HG03139 (cell line): Measurements from ENCODE around the gene UVRAG.
"Not testable (repeated sequence)": the region's sequence is repeated elsewhere in the genome, so short reads cannot be mapped to it uniquely, and the experiment has no call there.

Source experiments
- ATAC-seq: cut with Tn5 transposase; IDR thresholded peaks from one replicate; pipeline ENCODE4 v1.9.1; 2021; ENCODE audit not compliant: unreplicated experiment

Gene UVRAG

DNA sequence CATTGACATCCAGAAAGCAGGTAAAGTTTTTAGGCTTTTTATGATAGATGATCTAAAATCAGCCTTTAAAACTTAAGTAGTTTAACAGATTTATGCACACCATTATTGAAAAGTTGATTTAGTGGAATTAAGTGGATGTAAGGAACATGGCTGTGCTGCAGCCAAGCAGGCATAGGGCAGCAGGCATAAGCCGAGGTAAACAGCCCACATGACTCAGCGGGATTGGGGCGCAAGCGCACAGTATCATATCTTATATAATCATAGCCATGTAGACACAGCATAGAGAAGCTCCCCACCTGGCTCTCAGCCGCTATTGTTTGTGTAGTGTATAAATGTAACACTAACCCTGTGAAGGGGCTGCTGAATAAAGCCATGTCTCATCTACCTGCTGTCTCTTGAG lies 233.8 kb downstream of the UVRAG start:
- ATAC-seq: no peak

GRCh38 chr11:76049511-76049910 lies 234.5 kb downstream of the UVRAG start:
- ATAC-seq: no peak

GRCh38 chr11:76051937-76052336 lies 236.9 kb downstream of the UVRAG start:
- ATAC-seq: no peak

- no peak for ATAC-seq
Measured at GRCh38 chr11:76054330-76054729, 239.3 kb downstream of the UVRAG start.

DNA sequence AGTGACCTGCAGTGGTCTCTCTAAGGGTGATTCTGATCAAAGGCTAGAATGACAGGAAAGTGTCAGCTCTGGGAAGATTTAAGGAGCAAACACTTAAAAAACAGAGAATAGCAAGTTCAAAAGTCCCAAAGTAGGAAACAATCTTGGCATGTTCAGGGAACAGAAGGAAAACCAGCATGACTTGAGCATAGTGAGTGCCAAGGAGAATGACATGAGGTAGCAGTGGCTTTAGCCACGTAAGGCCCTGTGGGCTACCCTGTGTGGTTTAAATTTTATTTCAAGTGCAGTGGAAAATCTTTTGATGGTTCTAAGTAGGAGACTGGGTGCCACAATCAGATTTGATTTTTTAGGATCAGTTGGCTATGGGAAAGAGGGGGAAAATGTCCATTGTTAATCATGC lies 241.9 kb downstream of the UVRAG start:
- no peak for ATAC-seq

DNA sequence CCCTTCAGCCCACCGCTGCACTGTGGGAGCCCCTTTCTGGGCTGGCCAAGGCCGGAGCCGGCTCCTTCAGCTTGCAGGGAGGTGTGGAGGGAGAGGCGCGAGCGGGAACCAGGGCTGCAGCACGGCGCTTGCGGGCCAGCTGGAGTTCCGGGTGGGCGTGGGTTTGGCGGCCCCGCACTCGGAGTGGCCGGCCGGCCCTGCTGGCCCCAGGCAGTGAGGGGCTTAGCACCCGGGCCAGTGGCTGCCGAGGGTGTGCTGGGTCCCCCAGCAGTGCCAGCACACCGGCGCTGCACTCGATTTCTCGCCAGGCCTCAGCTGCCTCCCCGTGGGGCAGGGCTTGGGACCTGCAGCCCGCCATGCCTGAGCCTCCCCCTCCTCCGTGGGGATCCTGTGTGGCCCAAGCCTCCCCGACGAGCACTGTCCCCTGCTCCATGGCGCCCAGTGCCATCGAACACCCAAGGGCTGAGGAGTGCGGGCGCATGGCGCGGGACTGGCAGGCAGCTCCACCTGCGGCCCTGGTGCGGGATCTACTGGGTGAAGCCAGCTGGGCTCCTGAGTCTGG lies 245.5 kb downstream of the UVRAG start:
- not testable (repeated sequence) for ATAC-seq

DNA sequence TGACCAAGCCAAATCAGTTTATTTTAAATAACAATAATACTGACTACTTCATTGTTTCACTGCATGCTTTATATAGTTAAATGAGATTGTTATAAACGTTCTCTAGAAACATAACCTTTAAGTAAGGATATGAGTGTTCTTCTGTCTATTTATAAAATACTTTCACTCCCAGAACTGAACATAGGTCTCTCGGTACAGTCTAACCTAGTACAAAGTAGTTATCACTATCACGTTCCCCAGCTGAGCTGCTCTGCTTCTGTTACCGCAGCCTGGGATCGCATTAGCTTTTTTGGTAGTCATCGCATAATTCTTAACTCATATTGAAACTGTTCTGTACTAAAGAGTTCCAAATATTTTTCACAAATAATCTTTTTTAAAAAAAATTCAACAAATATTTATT lies 247.7 kb downstream of the UVRAG start:
- ATAC-seq: no peak

DNA sequence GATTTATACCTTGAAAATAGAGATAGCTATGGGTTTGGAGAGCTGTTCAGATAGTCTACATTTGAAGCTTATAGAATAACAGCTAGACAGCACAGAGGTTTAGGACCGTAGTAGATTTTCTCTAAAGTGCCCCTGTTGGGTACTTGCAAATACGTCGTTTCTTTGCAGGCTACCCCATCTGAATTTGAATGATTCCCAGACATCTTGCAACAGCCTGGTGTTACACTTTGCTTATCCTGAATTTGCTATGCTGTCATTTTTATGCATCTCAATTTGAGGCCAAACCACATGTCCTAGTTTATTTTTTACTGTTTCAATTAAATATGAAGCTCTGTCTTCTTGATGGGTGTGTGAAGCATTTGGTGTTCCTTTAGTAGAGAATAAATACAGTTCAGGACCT lies 249.2 kb downstream of the UVRAG start:
- no peak for ATAC-seq

GRCh38 chr11:76067099-76067498 lies 252.1 kb downstream of the UVRAG start:
- ATAC-seq: no peak

DNA sequence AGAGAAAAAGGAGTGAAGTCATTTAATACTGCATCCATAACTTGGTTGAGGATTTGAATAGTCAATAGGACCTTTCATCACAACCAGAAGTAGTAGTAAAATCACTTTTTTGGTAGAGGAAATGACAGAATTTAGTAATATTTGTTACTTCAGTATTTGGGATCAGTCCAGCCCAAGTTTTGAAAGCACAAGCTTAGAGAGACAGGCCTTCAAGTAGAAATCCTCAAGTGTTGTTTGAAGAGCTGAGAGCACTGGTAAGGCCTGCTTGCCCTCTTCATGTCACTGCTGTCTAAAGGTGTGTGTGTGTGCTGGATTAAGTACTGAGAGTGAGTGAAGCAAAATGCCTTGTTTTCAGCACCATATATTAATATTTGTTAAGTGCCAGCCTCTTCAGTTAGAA lies 254.0 kb downstream of the UVRAG start:
- ATAC-seq: no peak

- ATAC-seq: no peak
Measured at GRCh38 chr11:76071090-76071489, 256.1 kb downstream of the UVRAG start.

GRCh38 chr11:76073724-76074123 lies 258.7 kb downstream of the UVRAG start:
- ATAC-seq: no peak

DNA sequence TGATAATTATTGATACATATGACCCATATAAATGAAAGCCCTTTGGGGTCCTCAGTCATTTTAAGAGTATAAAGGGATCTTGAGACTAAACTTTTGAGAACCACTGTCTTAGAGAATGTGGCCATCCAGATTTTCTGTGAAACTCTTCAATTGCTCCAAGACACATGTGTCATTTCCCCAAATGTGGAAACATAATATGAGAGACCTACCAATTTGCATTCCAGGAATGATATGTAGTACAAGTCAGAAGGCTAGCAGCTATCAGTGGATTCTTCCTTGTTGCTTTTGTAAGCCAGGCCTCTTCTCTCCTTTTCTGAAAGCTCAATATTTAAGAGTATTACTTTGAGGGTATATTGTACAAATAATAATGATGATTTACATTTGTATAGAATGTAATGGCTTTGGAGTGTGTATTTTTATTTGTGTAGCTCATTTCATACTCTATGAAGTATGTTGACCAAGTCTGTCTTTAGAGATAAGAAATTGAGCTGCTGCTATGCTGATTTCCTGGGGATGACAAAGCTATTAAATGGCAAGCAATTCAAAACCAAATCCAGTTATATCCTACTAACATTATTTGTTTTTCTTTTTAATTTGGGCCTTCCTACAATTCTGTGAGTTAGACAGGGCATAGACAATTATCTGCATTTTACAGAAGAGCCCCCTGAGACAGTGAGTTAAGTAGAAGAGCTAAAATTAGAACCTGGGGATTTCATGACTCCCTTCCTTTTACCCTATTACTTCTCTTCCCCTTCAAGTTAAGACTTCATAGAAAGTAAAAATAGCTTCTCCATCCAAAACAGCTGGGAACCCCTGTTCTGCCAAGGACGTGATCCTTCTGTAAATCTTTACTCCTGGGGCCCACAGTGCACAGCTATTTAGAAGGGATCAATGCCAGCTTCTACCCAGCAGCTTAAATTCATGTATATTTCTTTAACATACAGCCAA lies 259.4 kb downstream of the UVRAG start:
- no peak for ATAC-seq

GRCh38 chr11:76075716-76076115 lies 260.7 kb downstream of the UVRAG start:
- ATAC-seq: no peak

- not testable (repeated sequence) for ATAC-seq
Measured at GRCh38 chr11:76076253-76076652, 261.2 kb downstream of the UVRAG start.

- no peak for ATAC-seq
Measured at GRCh38 chr11:76076749-76077148, 261.7 kb downstream of the UVRAG start.

- ATAC-seq: no peak
Measured at GRCh38 chr11:76077575-76078150, 262.7 kb downstream of the UVRAG start.

DNA sequence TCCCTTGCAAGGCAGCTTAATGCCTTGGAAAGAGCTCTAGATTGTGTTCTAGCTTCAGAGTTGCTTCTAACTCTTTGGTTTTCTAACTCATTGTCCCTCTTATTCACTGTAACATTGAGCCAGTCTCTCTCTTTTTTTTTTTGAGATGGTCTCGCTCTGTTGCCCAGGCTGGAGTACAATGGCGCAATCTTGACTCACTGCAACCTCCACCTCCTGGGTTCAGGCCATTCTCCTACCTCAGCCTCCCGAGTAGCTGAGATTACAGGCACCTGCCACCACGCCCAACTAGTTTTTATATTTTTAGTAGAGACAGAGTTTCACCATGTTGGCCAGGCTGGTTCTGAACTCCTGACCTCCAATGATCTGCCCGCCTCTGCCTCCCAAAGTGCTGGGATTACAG lies 266.1 kb downstream of the UVRAG start:
- not testable (repeated sequence) for ATAC-seq

- no peak for ATAC-seq
Measured at GRCh38 chr11:76083563-76084451, 268.8 kb downstream of the UVRAG start.

- no peak for ATAC-seq
Measured at GRCh38 chr11:76085270-76085669, 270.3 kb downstream of the UVRAG start.
